ENCODE results near the gene CDKAL1.
"Not testable (repeated sequence)": the region's sequence is repeated elsewhere in the genome, so short reads cannot be mapped to it uniquely, and the experiment has no call there.

CDKAL1 gene

GRCh38 chr6:20751293-20751935, 217.2 kb downstream of the CDKAL1 start:
- no peak for DNase-seq

- no peak for DNase-seq
Observed at GRCh38 chr6:20755631-20756030, 221.4 kb downstream of the CDKAL1 start.

DNA sequence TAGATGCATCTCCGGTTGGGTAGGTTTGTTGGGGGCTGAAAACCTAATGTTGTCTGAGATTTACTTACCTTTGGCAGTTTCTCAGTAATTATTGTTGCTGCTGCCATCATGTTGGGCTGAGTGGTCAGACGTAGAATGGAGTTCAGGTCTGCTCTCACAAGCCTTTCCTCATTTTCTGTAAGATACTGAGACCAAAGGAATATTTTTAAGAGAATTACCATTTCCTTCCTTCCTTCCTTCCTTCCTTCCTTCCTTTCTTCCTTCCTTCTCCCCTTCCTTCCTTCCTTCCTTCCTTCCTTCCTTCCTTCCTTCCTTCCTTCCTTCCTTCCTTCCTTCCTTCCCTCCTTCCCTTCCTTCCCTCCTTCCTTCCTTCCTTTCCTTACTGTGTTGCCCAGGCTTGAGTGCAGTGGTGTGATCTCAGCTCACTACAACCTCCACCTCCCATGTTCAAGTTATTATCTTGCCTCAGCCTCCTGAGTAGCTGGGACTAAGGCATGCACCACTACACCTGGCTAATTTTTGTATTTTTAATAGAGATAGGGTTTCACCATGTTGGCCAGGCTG, 222.4 kb downstream of the CDKAL1 start:
- DNase-seq: not testable (repeated sequence)

DNA sequence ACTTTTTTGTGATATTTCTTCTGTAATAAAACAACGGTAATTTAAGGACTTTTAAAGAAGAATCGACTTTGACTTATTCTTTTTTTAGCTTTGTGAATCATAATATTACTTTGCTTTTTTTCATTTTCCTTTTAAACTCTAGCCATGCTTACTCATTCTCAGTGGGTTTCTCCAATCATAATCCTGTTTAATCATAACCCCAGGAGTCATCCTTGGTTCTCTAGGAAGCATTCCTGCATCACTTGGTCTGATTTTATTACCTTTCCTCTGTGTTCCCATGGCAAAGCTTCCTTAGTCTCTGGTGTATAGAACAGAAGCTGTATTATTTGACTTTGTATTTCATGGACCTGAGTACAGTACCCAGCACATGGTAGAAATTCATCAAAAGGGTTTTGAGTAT, 223.5 kb downstream of the CDKAL1 start:
- no peak for DNase-seq

DNA sequence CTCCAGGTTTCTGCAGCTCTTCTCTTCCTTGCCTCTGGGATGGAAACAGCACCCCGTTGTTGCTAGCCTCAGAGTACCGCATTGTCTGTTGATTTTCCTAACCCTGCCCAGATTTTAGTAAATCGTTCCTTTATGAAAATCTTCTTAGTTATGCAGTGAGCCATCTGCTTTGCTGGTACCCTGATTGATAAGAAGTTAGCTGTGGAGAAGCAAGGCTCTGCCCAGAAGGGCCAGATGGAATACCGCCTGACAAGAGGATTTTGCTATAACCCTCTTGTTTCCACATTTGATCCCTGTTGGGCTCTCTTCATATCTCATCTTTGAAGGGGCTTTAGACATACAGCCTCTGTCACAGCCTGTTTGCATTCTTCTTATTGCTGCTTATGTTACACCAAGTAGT, 229.0 kb downstream of the CDKAL1 start:
- no peak for DNase-seq

GRCh38 chr6:20769631-20770030, 235.4 kb downstream of the CDKAL1 start:
- DNase-seq: no peak

DNA sequence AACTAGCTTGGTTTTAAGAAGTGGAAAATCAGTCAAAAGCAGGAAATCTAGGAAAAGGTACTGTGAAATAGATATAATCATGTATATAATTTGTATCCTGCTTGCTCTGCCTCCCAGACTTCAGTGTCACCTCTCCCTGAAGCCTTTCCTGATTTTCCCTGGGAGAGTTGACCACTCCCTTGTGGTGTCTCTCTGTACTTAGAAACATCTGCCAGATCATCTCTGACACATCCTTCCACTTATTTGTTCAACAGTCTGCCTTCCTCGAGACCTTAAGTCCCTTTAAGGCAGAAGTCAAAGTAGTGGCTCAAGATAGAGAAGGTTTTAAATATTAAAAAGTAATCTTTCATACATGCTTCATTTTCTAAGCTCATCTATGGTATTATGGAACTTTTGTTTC, 236.5 kb downstream of the CDKAL1 start:
- DNase-seq: no peak

DNA sequence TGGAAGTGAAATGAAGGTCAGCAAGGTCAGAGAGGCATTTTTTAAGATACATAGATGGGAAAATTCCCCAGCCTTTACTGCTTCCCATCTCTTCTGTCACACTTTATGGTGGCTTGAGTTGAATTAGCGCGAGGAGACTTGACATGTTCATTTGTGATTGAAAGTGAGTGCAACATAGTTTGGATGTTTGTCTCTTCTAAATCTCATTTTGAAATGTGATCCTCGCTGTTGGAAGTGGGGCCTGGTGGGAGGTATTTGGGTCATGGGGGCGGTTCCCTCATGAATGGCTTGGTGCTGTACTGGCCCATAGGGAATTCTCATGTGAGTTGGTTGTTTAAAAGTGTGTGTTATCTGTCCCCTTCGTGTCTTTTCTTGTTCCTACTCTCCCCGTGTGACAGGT, 237.2 kb downstream of the CDKAL1 start:
- DNase-seq: no peak

- DNase-seq: no peak
Observed at GRCh38 chr6:20773822-20774221, 239.6 kb downstream of the CDKAL1 start.

DNA sequence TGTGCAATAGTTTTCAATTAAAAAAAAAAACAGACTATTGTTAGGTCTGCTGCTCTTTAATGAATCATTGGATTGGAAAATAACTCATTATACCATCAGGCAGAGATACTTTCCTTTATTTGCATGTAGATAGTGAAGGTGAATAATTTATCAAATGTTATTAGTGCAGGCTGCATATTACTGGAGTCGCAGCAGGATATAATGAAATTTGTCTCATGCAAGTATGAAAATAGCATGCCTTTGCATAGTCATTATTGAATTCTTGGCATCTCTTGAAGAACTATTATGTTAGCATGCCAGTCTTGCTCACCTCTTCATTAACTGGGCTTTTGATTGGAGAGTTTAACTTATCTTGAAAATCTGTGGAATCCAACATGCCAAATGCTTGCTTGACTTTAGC, 241.7 kb downstream of the CDKAL1 start:
- no peak for DNase-seq

DNA sequence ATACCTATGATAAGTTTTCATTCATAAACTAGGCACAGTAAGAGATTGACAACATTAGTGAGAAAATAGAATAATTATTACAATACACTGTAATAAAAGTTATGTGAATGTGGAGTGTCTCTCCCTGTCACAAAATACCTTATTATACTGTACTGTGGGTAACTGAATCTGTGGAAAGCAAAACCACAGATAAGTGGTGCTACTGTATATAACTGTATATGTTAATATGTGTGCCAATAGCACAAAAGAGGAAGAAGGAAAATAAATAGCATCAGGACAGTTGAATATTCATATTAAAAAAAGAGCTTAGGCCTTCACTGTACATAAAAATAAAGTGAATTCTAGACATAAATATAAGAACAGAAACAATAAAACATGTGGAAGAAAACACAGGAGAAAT, 243.5 kb downstream of the CDKAL1 start:
- DNase-seq: no peak

- no peak for DNase-seq
Observed at GRCh38 chr6:20778459-20778858, 244.2 kb downstream of the CDKAL1 start.

DNA sequence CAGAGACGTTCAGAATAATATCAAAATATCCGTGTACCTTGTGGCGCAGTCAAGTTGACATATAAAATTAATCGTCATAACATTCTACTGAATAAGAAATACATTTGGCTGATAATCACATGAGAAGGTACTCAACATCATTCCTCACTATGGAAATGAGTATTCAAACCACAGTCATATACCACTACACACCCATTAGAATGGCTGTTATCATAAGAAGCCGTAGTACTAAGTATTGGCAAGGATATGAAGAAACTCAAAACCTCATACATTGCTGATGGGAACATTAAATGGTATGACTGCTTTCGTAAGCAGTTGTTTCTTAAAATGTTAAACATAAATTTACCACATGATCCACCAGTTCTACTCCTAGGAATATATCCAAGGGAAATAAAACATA, 244.7 kb downstream of the CDKAL1 start:
- no peak for DNase-seq

DNA sequence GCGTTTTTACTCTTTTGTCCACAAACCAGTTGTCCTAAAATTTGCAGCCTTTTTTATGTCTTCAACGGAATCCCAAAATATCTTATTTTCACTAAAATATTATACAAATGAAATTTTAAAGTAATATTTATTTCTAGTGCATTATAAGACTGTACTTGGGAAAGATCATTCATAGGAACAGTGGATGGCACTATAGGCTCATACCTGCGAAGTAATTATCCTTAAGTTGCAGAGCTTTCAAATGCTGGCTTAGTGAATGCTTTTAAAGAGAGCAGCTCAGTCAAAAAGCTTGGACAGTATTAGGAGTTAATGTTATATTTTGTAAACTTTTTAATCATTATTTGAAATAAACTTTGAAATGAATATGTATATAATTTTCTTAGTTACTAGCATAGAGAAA, 254.9 kb downstream of the CDKAL1 start:
- no peak for DNase-seq

- DNase-seq: no peak
Observed at GRCh38 chr6:20790032-20790791, 256.0 kb downstream of the CDKAL1 start.

DNA sequence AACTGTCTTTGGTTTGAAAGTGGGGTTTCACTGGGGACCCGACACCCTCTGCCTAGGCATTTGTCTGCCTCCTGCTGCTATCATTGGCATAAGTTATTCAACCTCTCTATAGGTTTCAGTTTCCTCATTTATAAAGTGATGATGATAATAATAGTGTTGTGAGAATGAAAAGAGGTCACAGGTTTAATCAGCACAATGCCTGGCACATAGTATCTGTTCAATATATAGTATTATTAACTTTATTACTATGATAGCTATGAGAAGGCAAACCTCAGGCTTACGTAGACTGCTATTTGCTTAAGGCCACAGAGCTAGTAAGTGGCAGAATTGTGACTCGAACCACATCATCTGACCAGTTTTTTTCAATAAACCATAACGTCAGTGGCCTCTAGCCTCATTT, 256.8 kb downstream of the CDKAL1 start:
- DNase-seq: no peak

GRCh38 chr6:20791944-20792343, 257.7 kb downstream of the CDKAL1 start:
- no peak for DNase-seq

GRCh38 chr6:20793174-20793573, 258.9 kb downstream of the CDKAL1 start:
- no peak for DNase-seq

DNA sequence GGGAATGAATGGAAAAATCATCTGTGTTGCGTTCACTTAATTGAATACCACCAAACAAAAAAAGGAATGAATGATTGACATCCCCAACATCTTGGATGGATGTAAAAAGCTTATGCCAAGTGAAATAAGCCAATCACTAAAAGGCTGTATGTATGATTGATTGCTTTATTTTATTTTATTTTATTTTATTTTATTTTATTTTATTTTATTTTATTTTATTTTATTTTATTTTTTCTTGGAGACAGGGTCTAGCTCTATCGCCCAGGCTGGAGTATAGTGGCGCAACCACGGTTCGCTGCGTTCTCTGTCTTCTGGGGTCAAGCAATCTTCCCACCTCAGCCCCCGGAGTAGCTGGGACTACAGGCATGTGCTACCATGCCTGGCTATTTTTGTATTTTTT, 263.3 kb downstream of the CDKAL1 start:
- no peak for DNase-seq

DNA sequence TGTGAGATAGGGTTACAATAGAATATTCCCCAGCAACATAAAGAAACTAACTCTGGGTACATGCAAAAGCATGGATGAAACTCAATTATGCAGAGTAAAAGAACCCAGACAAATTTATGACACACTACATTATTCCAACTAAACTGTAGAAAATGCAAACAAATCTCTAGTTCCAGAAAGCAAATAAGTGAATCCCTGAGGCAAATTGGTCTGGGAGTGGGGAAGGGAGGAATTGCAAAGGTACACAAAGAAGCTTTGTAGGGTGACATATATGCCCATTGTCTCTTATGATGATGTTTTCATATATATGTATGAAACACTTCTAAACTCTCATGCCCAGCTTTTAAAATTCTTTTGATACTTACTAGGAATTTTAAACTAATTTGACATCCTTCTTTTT, 266.0 kb downstream of the CDKAL1 start:
- DNase-seq: no peak

- DNase-seq: no peak
Observed at GRCh38 chr6:20800653-20801052, 266.4 kb downstream of the CDKAL1 start.

DNA sequence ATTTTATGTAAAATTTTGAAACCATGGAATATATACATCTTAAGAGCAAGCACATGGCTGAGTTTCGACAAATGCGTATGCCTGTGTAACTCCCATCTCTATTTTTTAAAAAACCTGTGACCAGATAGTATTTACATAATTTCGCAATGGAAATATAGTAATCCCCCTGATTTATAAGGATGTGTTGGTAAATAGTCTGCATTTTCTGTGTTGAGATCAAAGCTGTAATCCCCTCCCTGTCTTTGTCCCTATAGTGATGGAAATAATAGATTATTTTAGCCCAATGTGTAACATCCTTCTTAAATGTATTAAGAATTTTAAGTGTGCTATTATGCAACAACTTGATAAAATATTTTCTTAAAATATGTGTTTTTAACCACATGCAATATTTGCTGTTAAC, 267.3 kb downstream of the CDKAL1 start:
- DNase-seq: no peak

DNA sequence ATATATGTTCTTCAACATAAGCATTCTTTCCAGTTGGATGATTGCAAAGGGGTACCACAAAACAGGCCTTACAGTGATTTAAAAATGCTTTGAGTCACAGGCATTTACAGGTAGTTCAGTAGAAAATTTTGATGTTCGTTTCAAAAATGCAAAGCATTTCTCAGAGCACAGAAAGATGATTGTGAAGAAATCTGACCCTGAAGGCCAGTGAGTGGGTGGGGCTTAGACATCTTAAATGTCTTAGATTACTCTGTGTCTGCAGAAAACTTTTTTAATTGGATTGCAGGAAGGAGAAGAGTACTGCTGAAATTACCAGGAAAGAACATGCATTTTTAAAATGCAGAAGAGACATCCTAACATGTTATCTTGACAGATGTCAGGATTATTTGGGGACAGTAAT, 268.3 kb downstream of the CDKAL1 start:
- no peak for DNase-seq

GRCh38 chr6:20805021-20805420, 270.8 kb downstream of the CDKAL1 start:
- DNase-seq: no peak

GRCh38 chr6:20806669-20807068, 272.4 kb downstream of the CDKAL1 start:
- no peak for DNase-seq
